HG03571 (cell line): ENCODE data around the gene BMX.

ENCODE experiments used
- ATAC-seq: cut with Tn5 transposase; IDR thresholded peaks from one replicate; pipeline ENCODE4 v1.9.1; 2021; ENCODE audit not compliant: unreplicated experiment

BMX gene

GRCh38 chrX:15567886-15568616 is 67.4 kb downstream of the BMX start:
- no peak for ATAC-seq

GRCh38 chrX:15570145-15570544 is 69.5 kb downstream of the BMX start:
- ATAC-seq, result no peak

GRCh38 chrX:15574017-15574416 is 73.4 kb downstream of the BMX start:
- no peak for ATAC-seq

- ATAC-seq, result no peak
Measured at GRCh38 chrX:15576019-15576418, 75.4 kb downstream of the BMX start.

GRCh38 chrX:15579778-15580747 is 79.5 kb downstream of the BMX start:
- ATAC-seq, result no peak

DNA sequence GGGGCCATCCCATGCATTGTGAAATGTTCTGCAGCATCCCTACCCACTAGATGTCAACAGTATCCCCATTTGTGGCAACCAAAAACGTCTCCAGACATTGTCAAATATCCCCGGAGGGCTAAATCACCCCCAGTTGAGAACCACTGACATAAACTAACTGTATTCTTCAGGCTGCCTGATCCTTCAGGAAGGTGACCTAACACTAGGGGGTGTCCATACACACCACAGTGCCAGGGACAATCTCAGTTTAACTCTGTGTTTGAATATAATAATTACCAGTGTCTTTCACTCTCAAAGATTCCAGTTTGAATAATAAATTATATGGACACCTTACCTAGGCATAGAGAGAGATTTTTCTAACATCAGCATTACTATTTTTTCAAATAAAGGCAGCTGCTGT is 93.8 kb downstream of the BMX start:
- no peak for ATAC-seq

GRCh38 chrX:15598026-15598425 is 97.4 kb downstream of the BMX start:
- ATAC-seq, result no peak

GRCh38 chrX:15599461-15599860 is 98.9 kb downstream of the BMX start:
- ATAC-seq, result no peak

DNA sequence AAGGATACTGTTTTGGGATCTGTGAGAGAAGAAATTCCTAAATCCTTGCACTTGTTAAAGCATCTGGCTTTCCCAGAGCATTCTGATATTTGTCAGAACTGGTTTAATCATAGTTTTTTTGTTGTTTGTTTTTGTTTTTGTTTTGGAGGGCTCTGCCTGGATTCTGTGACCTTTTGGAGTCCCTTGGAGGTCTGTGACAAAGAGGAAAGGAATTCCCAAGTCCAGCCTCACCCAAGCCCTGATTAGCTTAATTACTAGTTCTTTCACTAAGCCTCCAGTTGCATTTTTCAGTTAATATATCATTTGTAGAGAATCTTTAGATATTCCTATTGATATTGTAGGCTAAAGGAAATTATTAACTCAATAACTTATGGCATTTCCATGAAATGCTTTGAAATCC is 99.4 kb downstream of the BMX start:
- ATAC-seq, result no peak

GRCh38 chrX:15600745-15601144 is 100.1 kb downstream of the BMX start, which contains the start of gene ACE2:
TSS of gene ACE2 (minus strand) at chrX:15600960. CDS start at chrX:15600911, 49 bp downstream.
- no peak for ATAC-seq

- ATAC-seq, result no peak
Measured at GRCh38 chrX:15601932-15602331, 101.3 kb downstream of the BMX start.

- no peak for ATAC-seq
Measured at GRCh38 chrX:15602761-15603160, 102.2 kb downstream of the BMX start.

DNA sequence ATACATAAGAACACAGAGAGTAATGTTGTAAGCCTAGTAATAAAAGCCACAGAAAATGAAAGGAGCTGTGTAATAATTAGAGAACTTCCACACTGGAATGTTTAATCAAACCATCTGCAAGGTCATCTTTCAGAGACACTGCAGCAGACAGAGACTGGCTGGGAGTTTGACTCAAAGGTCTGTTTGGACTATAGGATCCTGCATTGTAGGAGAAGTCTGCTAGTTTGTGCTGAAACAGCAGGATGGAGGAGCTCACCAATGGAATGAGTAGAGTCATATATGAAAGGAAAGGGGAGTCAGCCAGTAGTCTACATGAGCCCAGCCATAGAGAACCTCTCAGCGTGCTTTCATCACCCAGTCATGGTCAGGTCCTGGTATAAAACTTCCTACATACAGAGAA is 104.6 kb downstream of the BMX start:
- no peak for ATAC-seq
